HPDE6-E6E7 (cell line): ENCODE results near the gene PTPRD.
"Not testable (repeated sequence)": the region's sequence is repeated elsewhere in the genome, so short reads cannot be mapped to it uniquely, and the experiment has no call there.

ENCODE experiments used
- DNase-seq: peaks from one replicate; pipeline ENCODE4 v3.0.0; 2011; ENCODE audit warnings: missing footprints; ENCODE audit errors: extremely low spot score

PTPRD gene

GRCh38 chr9:8726692-8727091 lies 1886.1 kb downstream of the PTPRD start:
- DNase-seq = no peak

GRCh38 chr9:8725635-8726034 lies 1887.2 kb downstream of the PTPRD start:
- no peak for DNase-seq

DNA sequence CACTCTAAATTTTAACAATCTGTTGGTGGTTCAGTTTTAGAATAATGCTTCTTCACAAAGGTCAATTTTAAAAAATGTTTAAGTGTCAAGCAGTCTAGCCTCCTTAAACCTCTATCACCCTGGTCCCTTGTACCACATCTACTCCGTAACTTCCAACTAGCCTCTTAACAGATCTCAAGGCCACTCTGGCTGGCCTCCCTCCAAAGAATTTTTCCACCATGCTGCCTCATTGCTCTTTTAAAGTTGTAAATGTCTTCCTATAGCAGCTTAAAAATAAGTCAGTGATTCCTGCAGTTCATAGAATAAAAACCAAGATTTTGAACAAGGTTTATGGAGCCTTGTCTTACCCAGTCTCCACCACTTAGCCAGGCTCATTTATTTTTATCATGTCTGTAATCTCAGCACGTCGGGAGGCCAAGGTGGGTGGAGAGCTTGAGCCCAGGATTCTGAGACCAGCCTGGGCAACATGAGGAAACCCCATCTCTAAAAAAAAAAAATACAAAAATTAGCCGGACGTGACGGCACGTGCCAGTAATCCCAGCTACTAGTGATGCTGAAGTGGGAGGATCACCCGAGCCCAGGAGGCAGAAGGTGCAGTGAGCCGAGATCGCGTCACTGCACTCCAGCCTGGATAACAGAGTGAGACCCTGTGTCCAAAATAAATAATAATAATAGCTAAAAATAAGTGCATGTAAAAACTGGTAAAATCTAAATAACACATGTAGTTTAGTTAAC lies 1888.4 kb downstream of the PTPRD start:
- DNase-seq = no peak

- no peak for DNase-seq
Measured at GRCh38 chr9:8723195-8723594, 1889.6 kb downstream of the PTPRD start.

GRCh38 chr9:8719833-8720486 lies 1892.8 kb downstream of the PTPRD start:
- DNase-seq = no peak

DNA sequence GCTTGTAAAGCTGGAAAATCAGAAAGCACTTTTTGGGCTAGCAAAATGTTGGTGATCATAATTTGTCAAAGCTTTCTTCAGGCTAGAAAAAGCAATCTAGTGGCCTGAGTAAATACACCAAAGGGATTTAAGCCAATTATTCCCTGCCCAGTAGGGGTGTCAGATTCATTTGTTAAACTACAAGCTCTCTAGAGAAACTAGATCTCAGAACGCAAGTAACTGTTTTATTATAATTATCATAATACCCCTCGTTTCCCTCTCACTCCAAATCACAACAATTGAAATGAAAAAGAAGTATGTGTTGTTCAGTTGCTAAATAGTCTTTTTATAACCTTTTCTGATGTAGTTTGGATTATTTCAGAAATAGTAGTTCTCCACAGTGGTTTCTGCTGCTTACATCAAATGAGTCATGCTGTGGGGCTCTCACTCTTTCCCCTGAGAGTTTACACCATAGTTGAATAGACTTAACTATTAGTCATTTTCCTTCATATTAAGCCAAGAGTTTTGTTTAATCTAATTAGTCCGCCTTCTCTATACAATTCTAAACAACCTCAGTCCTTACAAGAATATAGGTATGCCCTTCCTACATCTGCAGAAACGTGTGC lies 1894.6 kb downstream of the PTPRD start:
- no peak for DNase-seq

- DNase-seq = no peak
Measured at GRCh38 chr9:8717146-8717545, 1895.7 kb downstream of the PTPRD start.

GRCh38 chr9:8715788-8716187 lies 1897.0 kb downstream of the PTPRD start:
- no peak for DNase-seq

DNA sequence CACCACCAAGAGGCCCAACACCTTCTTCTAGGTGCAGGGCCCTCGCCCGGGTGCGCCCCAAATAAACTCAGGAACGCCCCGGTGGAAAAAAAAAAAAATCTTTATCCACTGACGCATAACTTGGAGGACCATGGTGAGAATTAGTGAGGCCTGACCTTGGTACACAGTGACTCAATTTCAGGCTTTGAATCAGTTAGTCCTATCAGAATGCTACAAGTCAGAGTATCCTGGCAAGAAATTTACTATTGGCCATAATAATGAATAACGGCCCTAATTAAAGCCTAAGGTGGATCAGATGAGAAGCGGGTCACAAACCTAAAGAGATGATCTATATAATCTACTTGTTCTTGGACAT lies 1899.0 kb downstream of the PTPRD start:
- DNase-seq = no peak

DNA sequence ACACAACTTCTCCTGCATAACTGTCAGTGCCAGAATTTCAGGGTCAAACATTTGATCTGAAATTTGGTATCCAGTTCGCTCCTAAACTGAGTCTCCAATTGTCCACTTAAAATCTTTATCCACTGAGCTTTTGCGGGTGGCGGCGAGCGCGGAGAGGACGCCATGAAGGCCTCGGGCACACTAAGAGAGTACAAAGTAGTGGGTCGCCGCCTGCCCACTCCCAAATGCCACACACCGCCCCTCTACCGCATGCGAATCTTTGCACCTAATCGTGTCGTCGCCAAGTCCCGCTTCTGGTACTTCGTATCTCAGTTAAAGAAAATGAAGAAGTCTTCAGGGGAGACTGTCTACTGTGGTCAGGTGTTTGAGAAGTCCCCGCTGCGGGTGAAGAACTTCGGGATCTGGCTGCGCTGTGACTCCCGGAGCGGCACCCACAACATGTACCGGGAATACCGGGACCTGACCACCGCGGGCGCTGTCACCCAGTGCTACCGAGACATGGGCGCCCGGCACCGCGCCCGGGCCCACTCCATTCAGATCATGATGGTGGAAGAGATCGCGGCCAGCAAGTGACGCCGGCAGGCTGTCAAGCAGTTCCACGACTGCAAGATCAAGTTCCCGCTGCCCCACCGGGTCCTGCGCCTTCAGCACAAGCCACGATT lies 1899.5 kb downstream of the PTPRD start:
- no peak for DNase-seq

DNA sequence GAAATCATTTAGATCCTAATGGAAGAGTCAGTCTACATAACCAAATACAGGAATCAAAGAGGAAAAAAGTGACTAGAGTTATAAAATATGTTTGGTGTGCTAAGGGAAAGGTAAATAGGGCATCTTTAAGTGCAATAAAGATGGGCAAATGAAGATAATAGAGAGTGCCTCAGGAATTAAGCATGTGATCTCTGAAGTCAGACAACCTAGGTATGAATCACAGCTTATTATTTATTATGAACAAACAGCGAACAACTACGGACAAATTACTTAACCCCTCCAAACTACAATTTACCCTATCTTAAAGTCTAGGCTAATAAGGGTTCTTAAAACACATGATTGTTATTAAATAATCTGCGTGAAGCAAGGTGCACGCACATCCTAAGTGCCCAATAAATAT lies 1903.1 kb downstream of the PTPRD start:
- DNase-seq = no peak

GRCh38 chr9:8708728-8709127 lies 1904.1 kb downstream of the PTPRD start:
- no peak for DNase-seq

DNA sequence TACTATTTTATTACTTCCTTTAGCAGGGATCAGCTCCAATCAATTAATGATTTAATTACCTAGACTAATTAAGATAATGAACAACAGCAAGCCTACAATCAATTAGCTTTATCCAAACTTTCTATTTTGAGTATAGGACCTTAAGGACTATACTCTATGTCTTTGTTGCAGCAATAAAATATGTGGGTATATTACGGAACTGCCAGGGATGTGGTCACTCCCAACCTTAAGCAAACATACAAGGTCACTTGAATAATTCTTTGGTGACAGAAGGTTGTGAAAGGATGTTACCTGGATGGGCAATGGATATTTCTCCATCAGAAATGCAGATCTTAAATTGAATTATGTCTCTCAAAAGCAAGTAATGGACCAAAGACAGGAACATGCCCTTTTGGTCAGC lies 1905.8 kb downstream of the PTPRD start:
- no peak for DNase-seq

DNA sequence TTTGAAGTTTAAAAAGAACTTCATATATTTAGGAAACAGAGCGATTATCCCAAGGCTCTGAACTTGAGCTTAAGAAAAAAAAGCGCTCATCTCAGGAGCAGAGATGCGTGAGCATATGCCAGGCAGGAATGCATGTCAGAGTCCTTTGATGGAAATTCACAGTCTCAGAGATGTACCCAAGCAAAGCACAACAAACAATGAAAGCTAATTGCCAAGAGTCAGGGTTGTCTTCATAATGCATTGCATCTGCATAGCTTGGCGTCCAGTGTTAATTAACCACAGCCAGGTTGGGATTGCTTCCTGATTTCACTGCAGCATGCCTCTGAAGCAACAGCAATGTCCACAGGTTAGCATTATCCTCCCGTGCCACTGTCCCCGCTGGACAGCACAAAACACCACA lies 1906.3 kb downstream of the PTPRD start:
- DNase-seq = no peak

DNA sequence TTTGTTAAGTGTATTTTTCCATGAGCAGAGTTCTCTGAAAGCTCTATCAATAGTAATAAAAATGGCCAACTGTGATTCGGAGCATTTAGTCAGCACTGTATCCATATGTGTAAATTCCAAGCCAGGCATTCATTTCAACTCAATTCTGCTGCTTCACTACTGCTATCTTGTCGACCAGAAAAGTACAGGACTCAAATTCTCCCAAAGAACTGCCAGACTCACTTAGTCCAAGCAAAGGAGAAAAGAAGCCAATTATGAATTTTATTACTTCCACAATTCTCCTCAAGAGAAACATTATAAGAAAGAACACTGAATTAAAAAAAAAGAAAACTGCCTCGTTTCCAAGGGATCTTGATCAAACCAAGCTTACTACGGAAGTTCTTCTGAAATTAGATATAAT lies 1906.9 kb downstream of the PTPRD start:
- no peak for DNase-seq

DNA sequence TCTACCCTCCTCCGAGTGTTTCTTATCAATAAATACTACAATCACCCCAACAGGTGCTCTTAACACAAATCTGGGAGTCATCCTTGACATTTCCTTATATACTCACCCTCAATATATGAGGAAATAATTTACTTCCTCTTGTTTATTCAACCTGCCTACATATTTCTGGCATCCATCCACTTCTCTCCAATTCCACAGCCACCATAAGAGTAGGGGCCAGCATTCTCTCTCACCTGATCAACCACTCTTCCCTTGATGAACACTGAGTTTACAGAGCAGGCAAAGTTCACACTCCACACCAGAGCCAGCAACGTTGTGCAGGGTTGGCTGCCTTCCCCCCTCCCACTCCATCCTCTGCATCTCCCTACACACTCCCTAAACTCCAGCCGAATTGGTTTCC lies 1908.9 kb downstream of the PTPRD start:
- no peak for DNase-seq

- DNase-seq = no peak
Measured at GRCh38 chr9:8701904-8702303, 1910.9 kb downstream of the PTPRD start.

GRCh38 chr9:8697565-8697964 lies 1915.2 kb downstream of the PTPRD start:
- not testable (repeated sequence) for DNase-seq

DNA sequence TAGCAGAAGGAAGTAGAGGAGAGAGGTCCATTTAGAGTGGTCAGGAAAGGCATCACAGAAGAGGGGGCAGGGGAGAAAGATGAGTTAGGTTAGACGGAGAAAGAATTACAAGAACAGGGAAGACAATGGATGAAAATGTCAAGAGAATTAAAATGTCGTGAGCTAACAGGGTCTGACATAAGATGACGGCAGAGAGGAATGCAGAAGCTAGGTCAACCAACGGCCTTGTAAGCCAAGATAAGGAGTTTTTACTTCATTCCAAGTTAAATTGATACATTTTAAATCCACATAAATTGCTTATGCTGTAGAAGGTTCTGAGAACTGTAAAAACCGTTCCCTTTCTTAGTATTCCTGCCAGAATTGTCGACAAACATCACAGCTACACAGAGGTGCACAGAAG lies 1916.3 kb downstream of the PTPRD start:
- no peak for DNase-seq

DNA sequence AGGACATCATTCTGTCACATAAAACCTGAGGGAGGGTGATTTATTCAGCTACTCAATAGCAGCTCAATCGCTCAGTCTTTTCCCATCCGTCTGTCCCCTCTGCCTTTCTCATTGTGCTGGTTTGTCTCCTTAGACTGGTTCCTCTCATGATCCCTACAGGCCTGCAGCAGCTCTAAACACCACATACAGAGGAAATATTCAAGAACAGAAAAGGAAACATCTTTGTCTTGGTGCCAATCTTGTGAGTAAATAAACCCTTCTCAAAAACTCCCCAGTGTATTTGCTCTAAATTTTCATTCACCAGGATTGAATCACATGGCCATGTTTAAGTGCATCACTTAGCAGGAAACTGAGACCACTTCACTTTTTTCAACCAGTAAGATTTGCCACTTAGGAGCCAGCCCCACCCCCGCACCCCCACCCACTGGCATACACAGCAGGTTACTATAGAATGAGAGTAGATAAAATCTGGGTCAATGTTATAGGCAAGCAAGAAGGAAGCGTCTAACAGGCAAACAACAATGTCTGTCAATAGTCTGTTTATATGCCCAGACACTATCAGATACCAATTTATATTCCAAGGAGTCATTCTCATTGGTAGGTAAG lies 1917.7 kb downstream of the PTPRD start:
- no peak for DNase-seq

DNA sequence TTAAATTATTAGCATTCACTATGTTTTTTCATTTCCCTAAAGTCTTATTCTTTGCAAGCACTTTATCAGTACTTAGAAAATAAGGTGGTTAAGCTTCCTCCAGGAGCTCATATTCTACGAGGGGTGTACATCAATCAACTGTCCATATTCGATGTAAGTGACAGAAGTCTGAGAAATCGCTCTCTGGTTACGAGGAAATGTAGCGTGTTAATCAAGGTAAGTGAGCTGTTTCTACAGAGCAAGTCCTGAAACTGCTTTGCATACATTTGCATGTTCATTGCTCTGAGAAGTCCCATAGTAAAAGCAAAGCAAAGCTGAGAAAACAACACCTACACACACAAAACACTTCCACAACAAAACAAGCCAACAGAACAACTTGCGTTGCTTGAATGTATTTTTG lies 1919.3 kb downstream of the PTPRD start:
- DNase-seq = no peak

DNA sequence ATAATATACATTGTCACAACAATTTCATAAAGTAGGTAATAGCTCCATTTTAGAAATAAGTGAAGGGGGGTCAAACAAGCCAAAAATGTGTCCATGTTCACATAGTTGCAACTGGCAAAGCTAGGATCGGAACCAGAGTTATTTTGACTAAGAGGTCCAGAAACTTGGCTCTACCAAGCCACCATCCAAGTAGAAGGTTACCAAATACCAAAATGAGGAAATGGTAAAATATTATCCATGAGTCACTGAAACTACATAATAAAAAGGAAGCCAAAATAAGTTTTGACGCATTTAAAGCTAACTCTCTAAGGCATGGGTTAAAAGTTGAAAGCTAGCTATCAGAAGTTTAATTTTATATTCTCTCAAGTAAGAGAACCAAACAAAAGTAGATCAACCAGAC lies 1926.3 kb downstream of the PTPRD start:
- no peak for DNase-seq
